Renal pelvis (tissue), 4 donors: ENCODE measurements around the gene TRPC6. TPM values are rescaled to one million over a fixed set of nuclear protein-coding genes. Genes with fewer than 3 reads are reported as not detected.
"Not testable (repeated sequence)": the region's sequence is repeated elsewhere in the genome, so short reads cannot be mapped to it uniquely, and the experiment has no call there.

Experiments used
- DNase-seq: peaks from one replicate; pipeline ENCODE4 v3.0.0-alpha.2; 2013
- polyA plus RNA-seq, 3 donors: library from polyadenylated mRNA; unstranded; fragments of 120-200 nt; gene quantifications; one replicate each; pipeline ENCODE4 v1.2.1, GENCODE V29; 2013; ENCODE audit not compliant: insufficient read length in 3 of 3

Gene TRPC6
- polyA plus RNA-seq, 3 donors, result 7.9 to 8.1 (median 8.0) TPM

DNA sequence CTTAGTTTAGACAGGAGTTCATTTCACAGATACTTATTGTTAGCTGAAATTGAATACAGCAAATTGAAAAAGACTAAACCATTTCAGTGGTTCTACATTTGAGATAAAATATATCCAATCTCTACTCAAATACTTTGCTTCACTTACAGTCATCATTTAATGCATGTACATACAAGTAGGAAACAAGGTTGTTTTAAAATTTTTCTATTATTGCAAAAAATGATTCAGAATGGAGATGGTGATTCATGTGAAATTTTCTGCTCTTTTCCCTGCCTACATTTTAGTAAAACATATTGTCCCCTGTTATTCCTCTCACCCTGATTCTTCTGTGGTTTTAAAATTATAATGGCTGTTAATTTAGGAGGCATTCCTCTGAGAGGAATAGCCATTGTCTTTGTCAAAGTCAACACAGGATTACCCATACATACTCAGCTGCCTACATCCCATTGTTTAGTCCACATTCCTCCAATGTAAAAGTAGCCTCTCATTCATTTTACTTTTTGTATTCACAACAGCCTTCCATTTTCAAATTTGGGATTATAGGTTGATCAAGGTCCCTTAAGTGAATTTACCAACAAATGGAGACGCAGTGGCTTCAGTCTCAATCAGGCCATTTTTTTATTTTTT is 60.1 kb downstream of the TRPC6 start:
- DNase-seq, result no peak

DNA sequence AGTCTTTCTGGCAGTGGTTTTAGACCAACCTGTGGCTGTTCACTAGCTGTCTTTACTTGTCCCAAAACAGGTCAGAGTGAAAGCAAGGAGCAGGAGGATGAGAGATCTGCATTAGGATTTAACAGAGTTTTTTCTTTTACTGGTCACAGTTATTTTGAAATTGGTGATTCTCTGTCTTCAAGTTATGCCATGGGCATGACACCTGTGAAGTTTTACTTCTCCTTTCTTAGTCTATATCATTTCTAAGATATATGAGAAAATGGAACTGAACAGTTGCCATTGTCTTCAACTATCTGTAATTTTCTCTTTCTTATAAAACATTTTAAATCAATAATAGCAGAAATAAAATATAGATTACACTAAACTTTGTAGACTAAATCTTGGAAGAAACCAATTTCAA is 60.6 kb downstream of the TRPC6 start:
- DNase-seq, result no peak

DNA sequence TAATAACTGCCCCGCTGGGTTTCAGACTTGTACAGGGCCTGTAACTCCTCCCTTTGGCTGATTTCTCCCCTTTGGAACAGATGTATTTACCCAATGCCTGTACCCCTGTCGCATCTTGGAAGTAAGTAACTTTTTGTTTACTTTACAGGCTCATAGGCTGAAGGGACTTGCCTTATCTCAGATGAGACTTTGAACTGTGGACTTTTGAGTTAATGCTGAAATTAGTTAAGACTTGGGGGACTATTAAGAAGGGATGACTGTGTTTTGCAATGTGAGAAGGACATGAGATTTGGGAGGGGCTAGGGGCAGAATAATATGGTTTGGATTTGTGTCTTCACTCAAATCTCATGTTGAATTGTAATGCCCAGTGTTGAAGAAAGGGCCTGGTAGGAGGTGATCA is 62.0 kb downstream of the TRPC6 start:
- DNase-seq, result no peak

DNA sequence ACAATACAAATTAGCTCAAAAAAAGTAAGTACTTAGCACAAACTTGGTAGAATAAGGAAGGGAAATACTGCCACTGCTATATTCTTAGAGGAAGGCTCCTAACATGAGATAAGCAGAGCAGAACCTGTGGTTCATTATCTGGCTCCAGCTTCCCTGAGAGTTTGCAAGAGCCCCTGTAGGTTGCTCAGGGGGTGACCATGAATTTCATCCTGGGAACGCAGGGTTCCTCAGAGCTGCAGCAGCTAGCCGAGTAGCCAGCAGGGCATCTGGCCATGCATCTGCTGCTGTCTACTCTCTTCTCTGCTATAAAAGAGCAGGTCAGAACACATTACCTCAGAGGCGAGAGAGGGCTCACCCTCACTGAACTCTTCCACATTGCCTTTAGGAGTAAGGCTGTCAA is 67.3 kb downstream of the TRPC6 start:
- no peak for DNase-seq

DNA sequence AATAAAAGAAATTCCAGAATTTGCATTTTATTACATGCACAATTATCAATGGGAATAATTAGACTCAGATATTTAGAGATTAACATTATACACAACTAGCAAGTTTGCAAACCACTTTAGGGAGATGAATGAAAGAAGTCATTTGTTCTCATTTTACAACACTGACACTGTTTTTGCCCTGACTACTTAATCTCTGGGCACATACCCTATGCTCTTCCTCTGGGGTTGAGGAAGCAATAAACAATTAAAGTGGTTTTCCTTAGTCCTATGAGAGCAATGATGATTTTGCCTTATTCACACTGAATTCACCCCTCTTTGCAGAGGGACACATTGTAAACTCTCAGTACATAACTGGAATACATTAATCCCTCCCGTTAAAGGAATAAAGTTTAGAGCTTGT is 72.7 kb downstream of the TRPC6 start:
- no peak for DNase-seq

DNA sequence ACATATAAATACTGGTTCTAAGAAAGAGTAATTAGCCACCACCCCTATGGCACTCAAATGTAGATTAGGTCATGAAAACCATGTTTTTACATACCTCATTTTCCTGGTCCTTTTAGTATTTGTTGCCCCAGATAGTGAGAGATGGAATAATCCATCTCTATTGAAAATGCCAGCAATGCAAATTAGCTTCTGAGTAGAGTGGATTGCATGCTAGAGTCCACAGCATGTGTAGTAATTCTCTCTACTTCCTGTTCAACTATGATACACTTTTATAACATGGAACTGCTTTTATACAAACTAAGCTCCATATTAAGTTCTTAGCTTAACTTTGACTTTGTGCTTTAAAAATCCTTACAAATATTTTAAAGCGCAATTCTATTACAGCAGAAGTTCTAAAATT is 73.2 kb downstream of the TRPC6 start:
- DNase-seq, result no peak

DNA sequence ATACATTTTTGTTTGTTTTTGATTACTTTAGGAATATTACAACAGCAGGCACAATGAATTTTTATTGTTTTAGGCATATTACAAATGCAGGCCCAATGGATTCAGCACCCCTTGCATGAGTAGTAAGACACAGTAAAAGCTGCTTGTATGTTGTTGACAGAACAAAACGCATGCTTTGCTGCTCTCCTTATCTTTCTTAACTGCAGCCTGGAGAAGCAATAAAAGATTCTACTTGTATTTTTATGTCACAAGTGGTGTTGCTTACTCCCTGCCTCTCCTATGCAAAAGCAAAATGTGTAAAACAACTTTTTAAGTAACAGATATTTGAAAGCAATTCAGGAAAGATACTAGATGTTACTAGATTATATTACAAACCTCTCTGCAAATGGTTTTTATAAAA is 73.9 kb downstream of the TRPC6 start:
- DNase-seq, result no peak

DNA sequence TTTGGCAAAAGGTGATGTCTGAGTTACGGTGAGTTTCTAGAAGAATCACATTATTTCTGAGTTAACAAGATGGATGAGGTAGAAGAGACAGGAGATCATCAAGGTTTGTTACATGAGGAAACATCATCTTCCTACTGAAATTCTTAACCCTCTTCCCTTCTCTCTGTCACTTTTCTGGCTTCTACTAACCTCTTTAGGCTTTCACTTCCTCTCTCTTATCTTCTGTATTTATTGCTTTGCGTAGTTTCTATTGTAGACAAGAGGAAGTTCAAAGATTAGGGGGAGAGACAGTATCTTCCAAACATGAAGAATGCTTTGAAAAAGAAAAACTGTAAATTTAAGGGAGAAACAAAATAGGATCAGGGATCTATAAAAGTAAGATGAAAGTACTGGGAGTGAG is 75.4 kb downstream of the TRPC6 start:
- DNase-seq, result no peak

DNA sequence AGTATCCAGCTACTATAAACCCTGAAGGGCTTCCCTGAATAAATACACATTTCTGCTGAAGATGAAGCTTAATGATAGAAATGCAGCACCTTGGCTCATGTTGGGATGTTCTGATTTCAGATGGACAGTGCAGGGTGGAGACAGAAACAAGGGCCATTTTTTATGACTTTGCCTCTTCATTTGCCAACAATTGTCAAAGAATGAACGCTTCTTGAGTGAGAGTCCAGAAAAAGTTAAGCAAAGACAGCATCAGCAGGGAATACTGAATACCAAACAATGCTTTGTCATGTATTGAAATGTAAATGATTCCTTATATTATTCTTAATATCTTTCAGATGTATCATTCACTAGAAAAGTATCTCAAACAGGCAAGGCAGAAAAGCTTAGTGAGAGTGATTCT is 84.9 kb downstream of the TRPC6 start:
- no peak for DNase-seq

DNA sequence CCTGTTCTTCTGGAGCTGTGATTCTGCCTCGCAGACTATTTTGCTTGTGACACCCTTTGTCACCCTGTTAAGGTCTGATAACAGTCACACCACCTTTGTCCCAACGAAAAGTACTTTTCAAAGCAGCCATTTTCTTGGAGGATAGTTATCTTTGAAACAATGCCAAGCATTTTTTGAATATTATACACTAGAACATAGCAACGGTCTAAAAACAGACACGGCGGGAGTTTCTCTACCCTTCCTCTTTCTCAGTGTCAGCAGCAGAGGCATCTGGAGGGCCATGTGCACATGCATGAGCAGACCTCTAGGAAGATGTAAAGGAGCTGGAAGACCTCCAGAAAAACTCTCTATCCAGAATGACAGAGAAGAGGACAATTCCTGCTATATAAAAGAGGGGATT is 86.5 kb downstream of the TRPC6 start:
- no peak for DNase-seq

DNA sequence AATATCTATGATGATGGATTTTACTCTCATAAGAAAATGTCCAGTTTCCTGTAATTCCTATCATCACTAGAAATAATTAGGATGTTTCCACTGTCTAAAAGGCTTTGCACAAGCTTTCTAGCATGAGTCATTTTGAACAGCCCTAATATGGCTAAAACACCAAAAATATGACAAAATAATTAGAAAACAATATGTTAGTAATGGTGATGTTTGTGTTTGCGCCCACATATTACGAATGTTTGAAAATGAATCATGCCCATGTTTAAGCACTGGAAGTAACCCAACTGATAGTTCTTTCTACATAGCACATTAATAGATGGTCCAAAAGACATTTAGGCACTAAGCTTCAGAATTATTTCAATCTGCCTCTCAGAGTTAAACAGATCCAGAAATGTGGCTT is 96.0 kb downstream of the TRPC6 start:
- no peak for DNase-seq

DNA sequence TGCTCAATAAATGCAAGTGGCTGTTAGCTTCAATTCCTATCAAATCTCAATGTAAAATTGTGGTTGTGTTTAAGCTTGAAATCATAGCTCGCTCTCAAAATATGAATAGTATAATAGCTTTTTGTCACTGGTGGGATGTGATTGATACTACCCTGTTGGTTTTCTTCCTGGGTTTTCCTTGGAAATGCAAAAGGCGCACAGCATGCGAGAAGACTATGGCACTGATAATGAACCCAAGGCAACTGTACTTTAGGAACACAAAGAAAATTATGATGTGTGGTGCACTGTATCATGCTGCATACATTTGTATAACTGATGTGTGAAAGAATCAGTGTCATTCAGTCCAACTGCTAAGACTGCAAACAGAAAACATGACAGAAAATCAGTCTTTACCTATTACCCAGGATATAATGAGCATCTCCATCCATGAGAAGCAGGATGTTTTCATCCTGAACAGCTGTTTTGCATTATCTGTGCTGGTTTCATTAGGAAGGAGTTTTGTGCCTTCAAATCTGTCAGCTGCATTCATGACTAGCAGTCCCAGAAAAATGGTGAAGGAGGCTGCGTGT is 101.2 kb downstream of the TRPC6 start:
- no peak for DNase-seq

DNA sequence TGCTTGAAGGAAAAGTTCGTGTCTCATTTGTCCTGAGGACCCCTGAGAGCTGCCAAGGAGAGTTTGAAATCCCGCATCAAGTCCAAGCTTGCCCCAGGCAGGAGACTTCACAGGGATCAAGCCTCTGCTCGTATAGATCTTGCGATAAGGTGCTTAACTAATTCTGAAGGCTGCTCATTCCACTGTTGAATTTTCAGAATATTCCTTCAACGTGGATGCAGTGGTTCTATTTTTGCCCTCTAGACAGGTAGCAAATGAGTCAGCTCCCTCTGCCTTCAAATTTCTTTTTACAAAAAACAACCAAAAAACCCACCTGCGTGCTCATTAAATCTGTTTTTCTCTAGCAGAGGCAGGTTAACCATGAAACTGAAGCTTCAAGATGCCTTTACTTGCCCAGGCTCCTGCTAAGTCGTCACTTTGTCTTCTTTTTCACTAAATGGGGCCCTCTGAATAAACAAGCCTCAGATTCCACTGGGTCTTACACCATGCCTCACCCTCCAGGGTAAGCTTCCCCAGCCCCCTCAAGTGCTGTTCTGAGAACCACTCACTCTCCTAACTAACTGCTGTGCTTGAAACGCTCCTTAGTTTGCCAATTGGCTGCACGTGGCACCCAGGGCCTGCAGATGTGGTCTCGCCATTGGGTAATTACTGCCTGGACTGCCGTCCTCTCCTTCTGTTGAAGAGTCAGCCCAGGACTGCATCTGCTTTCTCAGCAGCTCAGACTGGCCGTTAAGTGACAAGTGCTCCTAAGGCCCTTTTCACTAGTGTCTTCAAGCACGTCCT is 105.0 kb downstream of the TRPC6 start:
- DNase-seq, result no peak

DNA sequence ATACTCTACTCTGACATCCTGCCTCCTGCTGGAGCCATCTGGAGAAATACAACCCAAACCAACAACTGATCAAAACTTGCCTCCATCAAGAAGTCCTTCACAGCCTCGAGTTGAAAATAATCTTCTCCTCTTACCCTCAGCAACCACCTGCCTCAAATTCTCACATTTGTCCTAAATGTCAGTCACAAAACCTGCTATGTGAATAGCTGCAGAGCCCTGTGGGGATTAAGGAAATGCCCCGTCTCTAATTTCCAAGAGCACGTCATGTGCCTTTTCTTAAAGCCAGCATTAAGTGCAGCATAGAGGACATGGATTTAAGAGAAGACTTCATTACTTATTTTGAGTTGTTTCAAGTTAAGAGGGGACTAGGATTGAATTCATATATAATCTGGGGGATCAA is 105.9 kb downstream of the TRPC6 start:
- DNase-seq, result no peak

DNA sequence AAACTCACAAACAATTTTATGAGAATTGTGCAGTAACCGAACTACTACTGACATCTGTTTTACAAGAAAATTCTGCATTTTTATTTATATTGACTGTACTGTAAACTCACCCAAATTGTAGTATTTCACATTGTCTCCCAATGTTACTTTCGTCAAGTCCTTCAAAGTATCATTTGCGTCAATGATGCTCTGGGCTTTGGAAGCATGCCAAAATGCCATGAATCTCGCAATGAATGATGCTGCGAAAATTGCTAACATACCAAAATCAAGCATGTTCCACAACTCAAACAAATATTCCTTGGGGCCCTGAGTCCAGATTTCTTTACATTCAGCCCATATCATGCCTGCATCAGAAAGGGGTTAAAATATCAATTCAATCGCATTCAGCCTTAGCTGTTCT is 107.6 kb downstream of the TRPC6 start:
- DNase-seq, result no peak

DNA sequence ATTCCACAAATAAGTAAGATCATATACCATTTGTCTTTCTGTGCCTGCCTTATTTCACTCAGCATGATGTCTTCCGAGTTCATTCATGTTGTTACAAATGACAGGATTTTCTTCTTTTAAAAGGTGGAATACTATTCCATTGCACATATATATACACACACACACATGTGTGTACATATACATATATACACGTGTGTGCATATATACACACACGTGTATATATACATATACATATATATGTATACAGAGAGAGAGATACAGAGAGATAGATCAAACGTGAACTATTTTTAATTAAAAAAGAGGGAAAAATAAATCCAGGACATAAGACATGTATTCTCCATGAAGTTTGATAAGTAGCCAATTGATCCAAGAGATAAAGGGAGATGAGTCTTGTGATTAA is 108.1 kb downstream of the TRPC6 start:
- no peak for DNase-seq

DNA sequence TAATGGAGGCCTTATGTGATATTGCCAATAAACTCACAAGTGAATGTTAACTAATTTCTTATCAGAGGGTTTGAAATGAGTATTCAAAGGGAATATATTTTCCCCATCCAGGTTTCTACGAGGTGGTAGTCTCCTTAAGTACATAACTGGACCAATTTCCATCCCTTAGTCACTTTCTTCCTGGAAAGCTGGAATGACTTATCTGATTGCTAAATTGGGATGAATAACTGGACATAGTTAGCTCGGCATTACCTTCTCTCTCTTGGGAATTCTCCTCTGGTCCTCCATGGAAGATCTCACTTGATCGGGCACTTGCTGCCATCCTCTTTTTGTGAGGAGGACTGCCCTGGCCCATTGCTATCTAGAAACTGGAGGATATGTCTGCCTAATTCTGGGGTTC is 109.1 kb downstream of the TRPC6 start:
- no peak for DNase-seq

DNA sequence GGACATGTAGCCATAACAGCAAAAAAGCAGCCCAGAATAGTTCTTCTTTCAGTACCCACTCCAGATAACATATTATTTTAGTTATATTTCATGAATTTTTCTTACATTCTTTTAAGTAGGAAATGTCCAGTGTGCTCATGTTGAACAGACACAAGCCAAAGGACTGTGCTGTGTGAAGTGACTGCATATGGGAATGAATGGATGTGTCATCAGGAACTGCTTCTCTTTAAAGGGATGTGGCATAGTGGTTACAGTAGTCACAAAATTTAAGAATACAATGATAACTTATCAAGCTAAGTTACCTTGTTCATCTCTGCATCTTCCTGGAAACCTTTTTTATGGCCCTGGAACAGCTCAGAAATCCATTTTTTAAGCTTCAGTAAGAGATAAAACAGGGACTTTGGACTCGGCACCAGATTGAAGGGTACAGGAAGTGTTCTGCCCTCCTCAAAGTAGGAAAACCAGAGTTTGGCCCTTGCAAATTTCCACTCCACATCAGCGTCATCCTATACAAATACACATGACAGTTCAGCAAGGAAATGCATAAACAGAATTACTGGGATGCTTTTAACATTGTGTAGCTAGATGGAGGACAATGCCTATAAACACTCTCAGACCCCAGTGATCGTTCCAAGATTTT is 112.8 kb downstream of the TRPC6 start:
- DNase-seq, result no peak

DNA sequence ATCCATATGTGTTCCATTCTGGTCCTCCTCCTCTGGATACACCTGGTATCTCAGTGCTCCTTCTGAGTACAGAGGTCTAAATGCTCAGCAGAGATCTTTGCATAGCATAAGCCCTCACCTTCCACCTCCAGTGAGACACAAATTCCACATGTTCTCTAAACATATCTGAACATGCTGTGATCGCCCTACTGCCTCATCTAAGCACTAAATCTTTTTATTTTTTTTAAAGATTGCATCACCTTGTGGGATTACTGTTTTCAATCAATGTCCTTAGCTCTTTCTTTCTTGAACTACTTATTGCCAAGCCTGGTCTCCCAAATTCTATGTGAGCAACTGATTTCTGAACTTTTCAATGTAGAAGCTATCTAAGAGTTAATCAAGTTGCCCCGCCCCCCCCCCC is 113.4 kb downstream of the TRPC6 start:
- DNase-seq, result no peak

DNA sequence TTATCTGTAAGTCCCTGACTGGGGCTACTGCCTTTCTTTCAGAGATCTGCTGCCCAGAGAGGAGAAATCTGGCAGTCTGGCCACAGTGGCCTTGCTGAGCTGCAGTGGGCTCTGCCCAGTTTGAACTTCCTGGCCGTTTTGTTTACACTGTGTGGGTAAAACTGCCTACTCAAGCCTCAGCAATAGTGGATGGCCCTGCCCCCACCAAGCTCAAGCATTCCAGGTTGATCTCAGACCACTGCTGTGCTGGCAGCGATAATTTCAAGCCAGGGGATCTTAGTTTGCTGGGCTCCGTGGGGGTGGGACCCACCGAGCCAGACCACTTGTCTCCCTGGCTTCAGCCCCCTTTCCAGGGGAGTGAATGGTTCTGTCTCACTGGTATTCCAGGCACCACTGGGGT is 117.5 kb downstream of the TRPC6 start:
- DNase-seq, result no peak

DNA sequence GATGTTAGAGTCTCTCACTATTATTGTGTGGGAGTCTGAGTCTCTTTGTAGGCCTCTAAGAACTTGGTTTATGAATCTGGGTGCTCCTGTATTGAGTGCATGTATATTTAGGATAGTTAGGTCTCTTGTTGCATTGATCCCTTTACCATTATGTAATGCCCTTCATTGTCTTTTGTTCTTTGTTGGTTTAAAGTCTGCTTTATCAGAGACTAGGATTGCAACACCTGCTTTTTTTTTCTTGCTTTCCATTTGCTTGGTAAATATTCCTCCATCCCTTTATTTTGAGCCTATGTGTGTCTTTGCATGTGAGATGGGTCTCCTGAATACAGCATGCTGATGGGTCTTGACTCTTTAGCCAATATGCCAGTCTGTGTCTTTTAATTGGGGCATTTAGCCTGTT is 119.4 kb downstream of the TRPC6 start:
- not testable (repeated sequence) for DNase-seq

DNA sequence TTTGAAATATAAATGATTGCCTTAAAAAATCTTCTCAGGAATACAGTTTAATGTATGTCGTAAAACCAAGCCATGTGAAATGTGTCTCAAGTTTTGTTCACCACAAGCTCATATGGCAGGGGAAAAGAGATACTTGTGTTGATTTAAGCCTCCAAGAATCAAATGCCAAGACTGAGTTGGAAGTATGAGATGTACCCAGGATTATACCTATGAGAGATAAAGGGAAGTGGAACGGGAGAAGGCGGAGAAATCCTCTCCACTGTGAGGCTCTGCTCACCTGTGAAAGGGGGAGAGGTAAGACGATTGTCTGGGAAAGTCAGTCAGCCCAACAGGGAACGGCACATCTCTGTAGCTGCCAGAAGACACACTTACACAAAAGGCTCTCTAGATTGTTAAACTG is 124.8 kb downstream of the TRPC6 start:
- no peak for DNase-seq

DNA sequence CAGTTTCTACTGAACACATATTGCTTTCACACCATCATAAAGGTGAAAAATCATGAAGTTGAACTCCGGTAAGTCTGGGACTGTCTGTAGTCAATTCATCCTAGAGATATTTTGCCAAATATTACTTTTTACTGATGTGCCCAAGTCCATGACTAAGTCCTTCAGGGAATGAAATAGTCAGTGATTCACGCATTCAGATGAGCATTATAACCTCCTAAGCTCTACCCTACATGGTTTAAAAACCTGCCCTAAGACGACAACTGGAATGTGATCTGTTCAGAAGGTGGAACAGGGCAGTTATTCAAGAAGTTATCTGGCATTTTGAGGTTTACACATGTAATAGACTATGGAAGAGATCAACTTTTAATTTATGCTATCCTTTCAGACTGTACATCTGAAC is 125.6 kb downstream of the TRPC6 start:
- DNase-seq, result no peak
